LoVo (cell line): ENCODE measurements around the gene LBX1.

Experiments used
- DNase-seq: peaks from one replicate; pipeline ENCODE4 v3.0.0-alpha.2; 2016; ENCODE audit warnings: low spot score

Gene LBX1

DNA sequence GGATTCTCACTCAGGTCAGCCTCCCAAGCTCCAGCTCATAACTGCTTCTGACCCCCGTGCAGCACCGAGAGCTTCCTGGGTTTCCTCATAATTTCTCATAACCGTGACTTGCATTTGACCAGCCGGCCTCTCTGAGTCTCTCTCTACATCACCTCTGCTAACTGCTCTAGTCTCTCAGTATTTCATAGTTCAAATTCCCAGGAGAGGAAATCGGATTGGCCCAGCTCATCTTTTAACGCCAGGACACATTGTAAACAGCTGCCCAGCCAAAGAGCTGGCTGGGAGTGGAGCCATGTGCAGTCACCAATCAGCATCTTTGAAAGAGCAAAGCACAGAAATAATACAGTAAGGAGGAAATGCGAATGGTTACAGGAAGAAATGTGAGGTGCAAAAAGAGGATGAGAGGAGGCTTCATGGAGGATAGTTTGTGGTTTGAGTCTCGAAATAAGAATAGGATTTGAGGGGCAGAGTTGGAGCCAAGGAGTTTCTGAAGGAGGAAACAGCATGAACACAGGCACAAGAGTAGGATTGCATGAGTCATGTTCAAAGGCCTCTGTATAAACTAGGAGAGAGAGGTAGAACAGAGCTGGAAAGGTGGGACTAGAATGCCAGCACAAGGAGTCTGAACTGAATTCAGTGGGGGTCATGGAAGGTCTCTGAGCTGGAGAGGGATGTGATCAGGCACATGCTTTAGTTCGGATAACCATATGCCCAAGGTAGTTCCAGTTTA is 15.2 kb upstream of the LBX1 start:
- peak; percentile 27 for DNase-seq

DNA sequence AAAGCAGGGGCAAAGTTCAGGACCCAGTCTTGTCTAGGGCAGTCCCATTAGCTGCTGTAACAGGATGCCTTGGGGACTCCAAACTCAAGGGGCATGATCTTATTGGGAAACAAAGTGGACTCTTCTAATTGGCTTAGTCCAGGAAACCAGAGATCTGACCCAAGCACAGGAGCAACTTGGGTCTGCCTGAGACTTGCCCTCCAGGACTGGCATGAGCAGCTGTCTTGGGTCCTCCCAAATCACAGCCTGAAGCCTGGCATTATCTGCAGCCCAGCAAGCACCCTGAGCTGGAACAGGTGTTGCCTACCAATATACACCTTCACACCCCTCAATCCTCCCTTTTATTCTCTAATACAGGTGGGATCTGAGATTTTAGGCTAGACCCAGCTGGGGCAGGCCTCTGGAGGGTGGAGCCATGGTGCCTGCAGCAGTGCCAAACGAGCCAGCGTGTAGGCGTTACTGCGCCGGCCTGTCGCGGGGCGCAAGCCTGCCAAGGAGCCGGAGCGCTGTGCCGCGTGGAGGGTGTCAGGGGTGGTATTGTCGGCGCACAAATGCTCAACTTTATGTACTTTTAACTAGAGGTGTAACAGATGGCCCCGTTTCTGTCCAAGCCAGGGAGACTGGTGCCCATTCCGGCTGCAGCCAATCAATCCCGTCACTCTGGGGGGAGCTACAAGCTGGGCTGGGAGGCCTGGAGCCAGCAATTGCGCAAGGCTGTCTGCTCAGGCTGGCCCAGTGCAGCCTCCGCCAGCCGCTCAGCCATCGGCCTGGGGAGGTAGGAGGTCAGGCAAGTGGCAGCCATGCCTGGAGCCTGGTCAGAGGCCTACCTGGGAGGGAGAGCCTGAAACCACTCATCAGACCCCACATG is 12.8 kb upstream of the LBX1 start:
- DNase-seq, result no peak

DNA sequence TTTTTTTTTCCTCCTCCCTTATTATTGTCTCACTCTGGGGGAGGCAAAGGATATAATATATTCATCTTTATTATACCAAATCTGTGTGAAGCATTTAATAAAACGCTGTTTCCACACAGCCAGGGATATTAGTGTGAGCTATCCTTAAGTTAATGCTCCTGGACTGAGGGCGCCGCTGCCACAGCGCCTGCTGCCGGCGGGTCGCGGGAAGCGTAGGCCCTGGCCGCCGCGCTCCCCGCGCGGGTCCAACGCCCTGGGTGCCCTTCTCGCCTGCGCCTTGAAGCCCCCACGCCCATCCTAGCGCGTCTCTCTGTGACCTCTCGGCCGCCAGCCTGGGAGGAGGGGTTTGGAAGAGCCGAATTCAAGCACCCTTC is 9.5 kb upstream of the LBX1 start:
- DNase-seq, result no peak

DNA sequence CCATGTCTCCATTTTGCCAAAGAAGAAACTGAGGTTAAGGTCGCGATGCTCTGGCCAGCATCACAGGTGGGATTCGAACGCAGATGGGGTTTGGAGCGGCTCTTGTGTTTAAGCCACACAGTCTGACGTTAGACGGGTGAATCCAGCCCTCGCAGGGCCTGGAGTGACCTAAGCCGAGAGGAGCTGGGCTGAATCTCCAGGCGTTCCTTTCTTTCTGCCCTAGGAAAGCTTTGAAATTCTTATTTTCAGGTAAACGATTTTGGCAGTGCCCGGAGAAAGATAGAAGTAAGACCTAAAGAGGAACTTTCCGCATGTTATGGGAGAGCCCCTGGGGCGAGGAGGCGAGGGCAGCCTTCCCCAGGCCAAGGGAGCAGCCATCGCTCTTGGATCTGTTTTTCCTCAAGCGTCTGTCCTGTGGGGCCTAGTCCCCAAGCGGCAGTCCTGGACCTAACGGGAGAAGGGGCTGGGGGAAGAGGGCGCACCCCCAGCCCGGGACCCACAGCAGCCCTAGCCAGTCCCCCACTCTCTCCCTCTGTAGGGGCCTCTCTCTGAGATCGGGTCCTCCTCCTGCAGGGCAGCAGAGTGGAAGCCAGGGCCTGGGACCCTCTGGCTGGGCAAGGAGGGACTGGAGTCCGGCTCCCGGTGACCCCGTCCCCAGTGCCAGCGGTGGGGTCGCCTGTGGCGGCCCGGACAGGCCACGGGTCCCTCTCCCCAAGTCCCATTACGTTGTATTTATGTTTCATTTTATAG is 8.9 kb upstream of the LBX1 start:
- DNase-seq, result no peak

DNA sequence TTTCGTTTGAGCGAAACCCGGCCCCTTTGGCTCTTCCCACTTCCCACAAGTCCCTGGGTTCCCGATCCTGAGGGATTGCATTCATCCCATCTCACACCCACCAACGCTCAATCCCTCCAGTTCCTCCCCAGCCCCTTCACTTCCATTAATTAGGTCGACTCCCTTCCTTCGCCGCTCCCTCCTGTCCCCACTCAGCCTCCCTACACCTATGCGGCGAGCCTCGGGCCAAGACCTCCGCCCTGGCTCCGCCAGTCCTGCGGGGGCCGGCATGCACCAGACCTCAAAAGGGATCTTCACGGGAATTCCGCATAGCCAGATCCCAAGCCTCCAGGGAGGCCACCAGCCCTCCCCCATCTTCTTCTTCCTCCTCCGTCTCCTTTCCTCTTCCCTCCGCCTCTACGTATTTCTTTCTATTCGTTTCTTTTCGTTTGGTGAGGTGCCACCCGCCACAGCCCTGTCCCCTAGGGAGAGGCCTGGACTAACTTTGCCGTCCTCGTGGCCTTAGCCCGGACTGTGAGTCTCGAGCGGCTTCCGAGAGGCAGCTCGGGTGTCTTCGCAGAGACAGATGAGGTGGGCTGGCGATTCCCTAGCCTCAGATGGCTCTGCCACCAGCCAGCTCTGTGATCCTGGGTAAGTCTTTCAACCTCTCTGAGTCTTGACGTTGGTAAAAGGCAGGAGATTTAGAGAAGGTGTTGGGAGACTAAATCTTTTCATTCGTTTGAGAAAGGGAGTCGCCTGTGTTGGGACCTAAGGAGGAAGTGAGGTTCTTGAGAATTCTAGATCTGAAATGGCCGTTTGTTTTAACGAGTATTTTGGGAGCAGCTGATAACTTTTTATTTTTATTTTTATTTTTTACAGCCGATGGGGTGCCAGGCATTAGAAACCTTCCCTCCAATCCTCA is 8.1 kb upstream of the LBX1 start:
- no peak for DNase-seq

DNA sequence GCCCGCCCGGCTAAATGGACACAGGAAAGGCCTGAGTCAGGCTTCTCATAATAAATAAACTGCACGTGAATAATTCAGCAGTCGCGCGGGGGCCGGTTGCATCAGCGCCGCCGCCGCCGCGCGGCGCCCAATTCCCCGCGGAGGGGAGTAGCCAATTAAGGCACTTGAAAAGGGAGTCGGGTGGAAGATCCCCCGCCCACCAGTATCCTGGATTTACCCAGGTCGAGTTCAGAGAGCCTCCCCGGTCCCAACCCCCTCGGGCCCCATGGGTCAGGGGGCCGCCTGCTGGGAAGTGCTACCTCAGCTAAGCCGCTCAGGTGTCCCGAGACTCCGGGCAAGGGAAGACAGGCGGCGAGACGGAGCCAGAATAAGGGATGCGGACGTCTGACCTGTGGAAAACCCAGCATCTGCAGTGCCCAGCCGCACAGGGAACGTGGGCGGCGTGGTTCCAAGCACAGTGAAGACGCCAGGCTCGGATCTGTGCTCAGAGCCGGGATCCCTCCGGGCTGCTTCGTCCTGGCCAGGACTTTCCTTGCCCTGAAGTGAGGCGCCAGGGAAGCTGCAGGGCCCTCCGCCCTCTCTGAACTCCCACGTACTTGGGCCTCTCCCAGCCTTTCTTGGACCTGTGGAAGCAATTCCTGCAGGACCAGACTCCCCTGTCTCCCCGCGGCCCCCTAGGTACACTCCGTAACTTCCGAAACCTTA is 7.3 kb upstream of the LBX1 start:
- DNase-seq, result no peak

DNA sequence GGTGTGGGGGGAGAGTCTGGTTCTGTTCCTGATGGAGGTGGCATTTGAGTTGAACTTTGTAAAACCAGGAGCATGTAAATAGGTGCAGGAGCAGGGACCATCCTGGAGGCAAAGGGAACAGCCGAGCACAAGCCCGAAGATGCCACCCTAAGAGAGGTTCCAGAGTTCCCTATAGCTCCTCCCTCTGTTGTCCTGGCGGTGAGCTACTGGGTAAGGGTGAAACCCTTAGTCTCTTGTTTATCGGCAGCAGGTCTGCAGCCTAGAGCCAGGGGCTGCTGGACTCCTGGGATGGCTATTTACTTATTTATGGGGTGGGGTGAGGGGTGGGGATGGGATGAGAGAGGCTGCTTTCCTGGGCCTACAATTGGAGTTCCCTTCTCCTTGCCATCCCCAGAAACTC is 6.5 kb upstream of the LBX1 start:
- no peak for DNase-seq

DNA sequence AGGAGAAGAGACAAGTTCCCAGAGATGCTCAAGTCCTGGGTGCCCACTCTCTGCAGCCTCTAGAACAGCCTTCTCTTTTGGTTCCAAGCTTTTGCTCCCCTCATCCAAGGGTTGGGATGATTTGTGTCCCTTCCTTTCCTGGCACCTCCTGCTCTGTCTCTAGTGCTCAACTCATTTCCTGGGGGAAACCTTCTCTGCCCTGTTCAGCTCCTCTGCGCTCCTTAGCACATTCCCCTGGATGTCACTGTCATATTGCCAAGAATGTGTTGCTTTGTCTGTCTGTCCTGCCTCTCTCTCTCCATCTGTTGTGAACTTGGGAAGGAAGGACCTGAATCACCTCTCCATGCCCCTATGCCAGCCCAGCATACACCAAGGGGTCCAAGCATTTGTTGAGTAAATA is 5.1 kb upstream of the LBX1 start:
- no peak for DNase-seq

DNA sequence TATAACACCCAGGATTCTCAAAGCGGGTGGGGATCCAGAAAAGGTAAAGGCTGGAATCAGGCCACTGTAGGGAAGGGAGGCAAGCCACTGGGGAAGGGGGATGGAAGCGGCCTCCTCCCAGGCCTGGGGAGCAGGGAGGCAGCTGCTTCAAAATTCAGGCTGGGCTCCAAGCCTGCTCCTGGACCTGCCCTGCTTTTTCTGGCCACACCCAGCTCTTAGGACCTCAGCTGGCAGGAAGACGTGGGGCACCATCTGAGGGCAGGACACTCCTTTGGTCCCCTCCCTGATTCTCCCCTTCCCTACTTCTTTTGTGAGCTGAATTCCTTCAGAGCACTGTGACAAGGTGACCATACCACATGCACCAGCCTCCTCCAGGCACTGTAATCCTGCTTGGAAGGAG is 4.6 kb upstream of the LBX1 start:
- DNase-seq, result no peak

DNA sequence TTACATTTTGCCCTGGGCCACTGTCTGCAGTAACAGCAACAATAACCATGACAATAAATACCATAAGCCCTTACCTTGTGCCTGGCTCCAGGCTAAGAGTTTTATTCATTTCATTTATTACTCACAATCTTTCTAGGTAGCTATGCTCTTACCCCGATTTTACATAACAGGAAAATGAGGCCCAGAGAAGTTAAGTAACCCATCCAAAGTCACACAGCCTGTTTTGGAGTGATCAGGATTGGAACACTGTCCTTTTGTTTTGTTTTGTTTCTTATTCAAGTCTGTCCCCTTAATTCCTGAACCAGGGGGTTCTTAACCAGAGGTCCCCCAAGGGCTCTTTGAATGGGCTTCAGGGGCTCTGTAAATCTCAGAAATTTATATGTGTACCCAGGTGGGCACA is 4.2 kb upstream of the LBX1 start:
- no peak for DNase-seq

DNA sequence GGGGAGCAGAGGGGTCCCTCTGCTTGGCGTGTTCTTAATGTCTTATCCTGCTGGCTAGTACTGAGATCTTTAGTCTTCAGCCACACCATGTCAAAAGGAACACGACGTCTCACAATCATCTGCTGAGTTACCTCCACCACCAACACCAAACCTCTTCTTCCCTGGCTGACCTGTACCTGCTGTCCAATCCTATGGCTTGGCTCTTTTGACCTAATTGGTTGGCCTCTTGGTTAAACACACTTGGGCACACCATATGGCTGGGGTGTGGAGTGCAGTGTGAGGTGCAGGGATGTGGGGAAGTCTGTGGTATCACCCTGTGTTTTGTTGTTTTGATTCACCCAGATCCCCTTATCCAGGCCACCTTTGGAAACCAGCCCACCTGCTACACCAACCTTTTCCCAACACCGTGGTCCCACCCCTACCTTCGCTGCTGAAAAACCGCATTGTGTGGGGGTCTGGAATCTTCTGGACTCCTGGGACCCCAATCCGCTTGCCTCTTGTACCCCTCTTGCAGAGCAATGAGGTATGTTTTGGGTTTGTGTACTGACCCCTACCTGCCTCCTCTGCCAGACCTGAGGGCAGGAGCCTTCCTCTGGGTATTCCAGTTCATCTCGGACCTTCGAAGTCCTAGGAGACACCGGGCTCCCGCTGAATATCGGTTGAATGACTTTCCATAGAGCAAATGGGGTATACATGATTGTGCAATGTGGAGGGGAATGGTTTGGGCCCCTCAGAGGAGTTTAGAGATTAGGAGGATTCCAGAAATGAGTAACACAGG is 2.8 kb upstream of the LBX1 start:
- DNase-seq, result no peak

DNA sequence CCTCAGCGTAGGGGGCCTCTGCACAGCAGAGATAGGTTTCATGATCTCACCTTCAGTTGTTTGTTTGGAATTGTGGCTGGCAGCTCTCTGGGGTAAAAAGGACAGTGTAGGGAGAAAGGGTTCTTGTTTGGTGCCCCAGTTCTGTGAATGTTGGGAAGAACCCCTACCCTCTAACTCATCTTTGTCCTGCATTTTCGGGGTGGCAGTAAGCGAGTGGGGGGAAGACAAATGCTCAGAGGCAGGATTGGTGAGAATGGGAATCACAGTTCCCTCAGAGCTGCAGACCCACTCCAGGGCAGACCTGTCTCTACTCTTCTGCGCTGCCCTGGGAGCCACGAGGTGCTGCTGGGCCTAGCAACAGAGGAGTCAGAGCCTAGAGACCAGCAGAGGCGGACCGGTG is 1.8 kb upstream of the LBX1 start:
- no peak for DNase-seq

DNA sequence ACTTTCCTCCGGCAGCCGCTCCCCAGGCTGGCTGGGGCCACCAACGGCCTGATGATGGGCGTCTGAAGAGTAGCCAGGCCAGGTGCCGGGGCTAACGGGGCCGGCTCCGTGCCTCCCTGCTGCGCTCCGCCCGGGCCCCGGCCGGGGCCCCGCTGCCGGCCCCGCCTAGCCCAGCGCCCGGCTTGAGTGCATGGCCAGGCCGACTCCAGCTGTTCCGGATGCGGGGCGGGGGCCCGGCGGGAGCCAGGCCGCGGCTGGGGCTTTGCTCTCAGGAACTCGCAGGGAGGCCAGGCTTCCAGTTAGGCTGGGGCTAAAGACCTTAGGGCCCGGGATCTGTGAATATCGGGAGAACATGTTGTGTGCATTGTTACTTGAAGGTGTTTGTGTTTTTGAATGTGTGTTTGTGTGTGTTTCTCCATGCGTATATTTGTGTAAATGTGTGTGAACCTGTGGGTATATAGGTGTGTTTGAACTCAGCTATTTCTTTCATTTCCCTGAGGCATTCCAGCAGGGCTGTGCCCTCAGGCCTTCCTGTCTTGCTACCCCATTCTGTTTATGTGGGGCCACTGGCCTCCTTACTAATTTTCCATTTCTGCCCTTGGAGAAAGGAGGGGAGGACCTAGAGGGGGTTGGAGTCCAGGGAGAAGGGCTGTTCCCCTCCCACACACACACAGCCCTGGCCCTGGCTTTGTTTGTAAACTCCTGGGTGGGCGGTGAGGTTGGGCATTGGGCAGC is 1.1 kb upstream of the LBX1 start:
- DNase-seq, result no peak

DNA sequence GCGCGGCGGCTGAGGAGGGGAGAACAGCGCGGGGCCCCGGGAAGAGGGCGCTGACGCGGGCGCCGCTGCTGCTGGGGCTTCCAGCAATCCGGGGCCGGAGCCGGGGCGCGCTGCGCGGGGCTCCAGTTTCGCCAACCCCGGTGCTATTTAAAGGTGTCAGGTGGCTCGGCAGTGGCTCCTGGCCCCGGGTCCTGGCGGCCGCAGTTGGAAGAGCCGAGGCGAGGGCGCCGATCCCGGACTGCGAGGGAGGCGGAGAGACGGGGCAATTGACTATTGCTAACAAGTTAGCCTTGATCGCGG is 347 bp downstream of the LBX1 start:
- DNase-seq, result no peak

DNA sequence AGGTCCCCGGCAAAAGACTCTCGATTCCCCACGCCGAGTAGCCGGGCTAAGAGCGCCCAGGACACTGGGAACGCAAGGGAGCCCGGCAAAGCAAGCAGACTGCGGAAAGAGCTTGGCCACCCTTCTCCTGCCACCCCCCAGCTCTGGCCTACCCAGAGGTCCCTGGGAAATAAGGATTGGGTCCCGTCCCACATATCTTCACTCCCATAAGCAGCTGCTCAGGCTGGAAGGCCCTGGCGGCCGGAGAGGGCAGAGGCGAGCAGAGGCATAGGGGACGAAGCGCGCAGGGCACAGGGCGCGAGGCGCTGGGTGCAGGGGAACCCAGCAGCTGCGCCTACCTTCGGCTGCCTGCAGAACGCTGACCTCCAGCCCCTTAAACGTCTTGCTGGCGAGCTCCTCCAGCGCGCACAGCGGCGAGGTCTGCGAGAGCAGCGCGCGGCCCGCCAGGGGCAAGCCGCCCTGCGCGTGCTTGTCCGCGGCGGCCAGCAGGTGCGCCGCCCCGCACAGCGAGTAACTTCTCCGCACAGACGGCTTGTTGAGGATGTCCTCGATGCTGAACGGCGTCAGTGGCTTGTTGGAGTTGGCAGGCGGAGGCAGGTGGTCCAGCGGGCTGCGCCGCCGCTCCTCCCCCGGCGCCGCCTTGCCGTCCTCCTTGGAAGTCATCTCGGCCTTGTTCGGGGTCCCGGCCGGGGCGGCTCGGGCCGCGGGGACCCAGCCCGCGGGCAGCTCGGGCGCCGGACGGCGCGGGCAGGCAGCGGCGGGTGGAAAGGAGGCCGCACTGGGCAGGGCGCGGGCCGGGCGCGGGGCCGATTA is 904 bp downstream of the LBX1 start:
- no peak for DNase-seq

DNA sequence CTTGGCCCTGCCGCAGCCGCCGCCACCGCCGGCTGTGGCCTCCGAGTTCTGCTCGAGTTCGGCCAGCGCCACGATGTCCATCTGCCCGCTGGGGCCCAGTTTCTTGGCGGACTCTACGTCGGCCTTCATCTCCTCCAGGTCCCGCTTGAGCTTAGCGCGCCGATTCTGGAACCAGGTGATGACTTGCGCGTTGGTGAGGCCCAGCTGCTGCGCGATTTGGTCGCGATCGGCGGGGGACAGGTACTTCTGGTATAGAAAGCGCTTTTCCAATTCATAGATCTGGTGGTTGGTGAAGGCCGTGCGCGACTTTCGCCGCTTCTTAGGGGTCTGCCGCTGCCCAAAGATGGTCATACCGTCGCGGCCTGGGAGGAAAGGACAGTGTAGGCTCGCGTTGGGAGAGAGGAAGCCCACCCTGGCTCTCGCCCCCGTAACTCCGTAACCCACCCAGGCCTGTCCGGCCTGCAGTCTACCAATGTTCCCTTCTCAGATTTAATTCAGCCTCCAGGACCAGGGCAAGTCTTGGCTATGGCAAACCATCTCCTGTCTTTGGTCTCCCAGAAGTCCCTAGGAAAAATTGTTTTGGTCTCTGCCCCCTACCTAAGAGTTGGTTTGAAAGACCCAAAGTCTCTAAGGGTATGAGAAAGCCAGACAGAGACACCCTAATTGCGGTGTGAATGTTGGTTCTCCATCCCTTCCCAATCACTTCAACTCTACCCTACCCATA is 1.7 kb downstream of the LBX1 start:
- DNase-seq, result no peak

DNA sequence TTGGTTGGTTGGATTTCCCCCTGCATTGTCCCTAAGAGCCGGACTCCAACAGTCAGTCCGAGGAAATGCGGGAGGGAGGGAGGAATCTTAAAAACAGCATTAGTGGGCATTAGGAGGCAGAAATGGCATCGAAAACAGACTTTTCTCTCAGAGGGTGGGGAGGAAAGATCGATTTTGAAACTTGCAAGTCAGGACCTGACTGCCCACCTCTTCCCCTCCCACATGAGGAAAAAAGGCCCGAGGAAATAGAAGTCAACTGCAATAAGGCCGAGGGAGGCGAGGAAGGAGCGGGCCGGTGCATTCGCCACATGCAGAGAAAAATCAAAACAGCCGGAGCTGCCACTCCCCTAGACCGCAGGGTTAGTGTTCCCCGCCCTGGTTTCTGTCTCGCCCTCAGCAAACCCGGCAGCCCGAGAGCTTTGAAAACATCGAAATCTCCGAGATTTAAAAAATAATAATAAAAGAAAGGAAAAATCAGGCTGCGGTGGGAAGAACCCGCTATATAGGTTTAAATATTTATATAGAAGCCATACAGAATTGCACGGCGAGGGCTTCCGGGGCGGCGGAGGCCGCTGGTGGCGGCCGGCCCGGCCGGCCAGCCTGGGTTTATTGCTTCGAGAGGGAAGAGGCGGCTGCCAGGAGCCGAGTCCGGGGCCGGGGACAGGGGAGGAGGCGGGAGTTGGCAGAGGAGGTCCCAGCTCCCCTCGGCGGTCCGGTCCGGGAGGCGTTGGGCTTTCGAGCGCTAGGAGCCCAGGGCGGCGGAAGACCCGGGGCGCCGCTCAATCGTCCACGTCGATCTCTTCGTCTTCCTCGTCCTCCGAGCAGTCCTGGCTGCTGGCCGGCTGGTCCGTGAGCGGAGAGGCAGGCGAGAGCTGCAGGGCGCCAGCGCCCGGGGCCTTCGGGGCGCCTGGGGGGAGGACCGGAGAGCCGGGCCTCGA is 2.5 kb downstream of the LBX1 start:
- peak; percentile 50 for DNase-seq
